GM10266 (cell line): ENCODE results near the gene SORCS2.

Experiments
- DNase-seq: peaks from one replicate; pipeline ENCODE4 v3.0.0; 2012; ENCODE audit errors: extremely low spot score
- CTCF ChIP-seq: IDR thresholded peaks from 2 replicates; pipeline ENCODE4 v1.5.1; 2012; ENCODE audit warnings: mild to moderate bottlenecking, low read depth; ENCODE audit not compliant: control insufficient read depth, insufficient read depth; ENCODE audit errors: missing control alignments

SORCS2 gene

GRCh38 chr4:7173841-7174449, 18.4 kb upstream of the SORCS2 start:
- DNase-seq, result no peak
- TF ChIP-seq CTCF, result no peak

GRCh38 chr4:7179158-7179557, 13.2 kb upstream of the SORCS2 start:
- DNase-seq, result no peak
- no peak for TF ChIP-seq CTCF

- no peak for TF ChIP-seq CTCF
- no peak for DNase-seq
Observed at GRCh38 chr4:7180938-7181337, 11.4 kb upstream of the SORCS2 start.

- DNase-seq, result no peak
- no peak for TF ChIP-seq CTCF
Observed at GRCh38 chr4:7182616-7183015, 9.7 kb upstream of the SORCS2 start.

- DNase-seq, result no peak
- TF ChIP-seq CTCF, result no peak
Observed at GRCh38 chr4:7183161-7183560, 9.2 kb upstream of the SORCS2 start.

GRCh38 chr4:7183780-7184460, 8.4 kb upstream of the SORCS2 start:
- TF ChIP-seq CTCF, result no peak
- DNase-seq, result no peak

- TF ChIP-seq CTCF, result no peak
- no peak for DNase-seq
Observed at GRCh38 chr4:7185487-7186030, 6.8 kb upstream of the SORCS2 start.
